ENCODE measurements around the gene CPNE9.

Gene CPNE9

GRCh38 chr3:9716801-9717555 is 13.3 kb downstream of the CPNE9 start:
- DNase-seq (ENCODE audit: low spot score), result no peak

- DNase-seq (ENCODE audit: low spot score), result no peak
Measured at GRCh38 chr3:9717563-9717962, 13.9 kb downstream of the CPNE9 start.

GRCh38 chr3:9718118-9718517 is 14.5 kb downstream of the CPNE9 start:
- DNase-seq (ENCODE audit: low spot score), result no peak

GRCh38 chr3:9721015-9721699 is 17.5 kb downstream of the CPNE9 start:
- DNase-seq (ENCODE audit: low spot score), result peak; percentile 52

GRCh38 chr3:9721700-9722060 is 18.0 kb downstream of the CPNE9 start:
- no peak for DNase-seq (ENCODE audit: low spot score)

GRCh38 chr3:9725775-9726515 is 22.3 kb downstream of the CPNE9 start:
- DNase-seq (ENCODE audit: low spot score), result no peak

GRCh38 chr3:9727041-9727595 is 23.5 kb downstream of the CPNE9 start:
- DNase-seq (ENCODE audit: low spot score), result peak; percentile 35

GRCh38 chr3:9727743-9728142 is 24.1 kb downstream of the CPNE9 start:
- no peak for DNase-seq (ENCODE audit: low spot score)

- DNase-seq (ENCODE audit: low spot score), result no peak
Measured at GRCh38 chr3:9729419-9729818, 25.8 kb downstream of the CPNE9 start.

GRCh38 chr3:9730657-9731205 is 27.1 kb downstream of the CPNE9 start:
- DNase-seq (ENCODE audit: low spot score), result no peak

GRCh38 chr3:9731206-9732079 is 27.8 kb downstream of the CPNE9 start, which contains the start of gene BRPF1:
TSS of gene BRPF1 (plus strand) at chr3:9731735. CDS start at chr3:9734141, 2,406 bp downstream.
- peak; percentile 99 for DNase-seq (ENCODE audit: low spot score)

- peak; percentile 17 for DNase-seq (ENCODE audit: low spot score)
Measured at GRCh38 chr3:9732080-9732739, 28.6 kb downstream of the CPNE9 start.

GRCh38 chr3:9732740-9733115 is 29.1 kb downstream of the CPNE9 start:
- peak; percentile 16 for DNase-seq (ENCODE audit: low spot score)

GRCh38 chr3:9736831-9737230 is 33.2 kb downstream of the CPNE9 start:
- peak; percentile 12 for DNase-seq (ENCODE audit: low spot score)

- DNase-seq (ENCODE audit: low spot score), result no peak
Measured at GRCh38 chr3:9739181-9739580, 35.5 kb downstream of the CPNE9 start.

- no peak for DNase-seq (ENCODE audit: low spot score)
Measured at GRCh38 chr3:9742560-9742959, 38.9 kb downstream of the CPNE9 start.

GRCh38 chr3:9743548-9743947 is 39.9 kb downstream of the CPNE9 start:
- no peak for DNase-seq (ENCODE audit: low spot score)

- DNase-seq (ENCODE audit: low spot score), result no peak
Measured at GRCh38 chr3:9744162-9744561, 40.5 kb downstream of the CPNE9 start.

GRCh38 chr3:9745521-9745920 is 41.9 kb downstream of the CPNE9 start:
- DNase-seq (ENCODE audit: low spot score), result no peak

GRCh38 chr3:9746330-9746729 is 42.7 kb downstream of the CPNE9 start:
- no peak for DNase-seq (ENCODE audit: low spot score)

GRCh38 chr3:9747267-9747666 is 43.6 kb downstream of the CPNE9 start:
- peak; percentile 25 for DNase-seq (ENCODE audit: low spot score)

All from kidney tubule cell (primary cell).